Activated effector memory CD4-positive, alpha-beta T cell treated with anti-CD3 and anti-CD28 coated beads, Interleukin-2, amount 50 U/mL, for 16 hours (primary cell): Measurements from ENCODE around the gene ZBTB26.
A peak's percentile ranks its signal among the peaks of the same experiment; 100 is the strongest.

Experiments used
- DNase-seq: peaks from one replicate; pipeline ENCODE4 v3.0.0-alpha.2; 2020

ZBTB26 gene

GRCh38 chr9:122931226-122932121, at the start of gene ZBTB26:
TSS of gene ZBTB26 (minus strand) at chr9:122931512. CDS start at chr9:122919934, 11,578 bp downstream.
- peak; percentile 96 for DNase-seq

- DNase-seq: no peak
Observed at GRCh38 chr9:122978601-122979000, 47.3 kb upstream of the ZBTB26 start.

GRCh38 chr9:122975196-122975595, 43.9 kb upstream of the ZBTB26 start:
- DNase-seq: no peak

- DNase-seq: no peak
Observed at GRCh38 chr9:122961139-122961538, 29.8 kb upstream of the ZBTB26 start.

GRCh38 chr9:122955961-122956360, 24.6 kb upstream of the ZBTB26 start:
- DNase-seq: no peak

GRCh38 chr9:122954253-122954691, 23.0 kb upstream of the ZBTB26 start:
- DNase-seq: no peak

GRCh38 chr9:122951056-122951455, 19.7 kb upstream of the ZBTB26 start:
- no peak for DNase-seq

GRCh38 chr9:122950263-122950662, 19.0 kb upstream of the ZBTB26 start:
- no peak for DNase-seq

- DNase-seq: no peak
Observed at GRCh38 chr9:122949696-122950095, 18.4 kb upstream of the ZBTB26 start.

- DNase-seq: no peak
Observed at GRCh38 chr9:122948313-122948712, 17.0 kb upstream of the ZBTB26 start.

- DNase-seq: no peak
Observed at GRCh38 chr9:122946461-122947005, 15.2 kb upstream of the ZBTB26 start.

- no peak for DNase-seq
Observed at GRCh38 chr9:122944960-122945888, 13.9 kb upstream of the ZBTB26 start.

GRCh38 chr9:122941582-122942234, 10.4 kb upstream of the ZBTB26 start:
- no peak for DNase-seq

- peak; percentile 99 for DNase-seq
Observed at GRCh38 chr9:122940749-122941581, 9.7 kb upstream of the ZBTB26 start, which contains the start of gene RABGAP1. TSS of gene RABGAP1 (plus strand) at chr9:122941020. CDS start at chr9:122957060, 16,040 bp downstream.

- DNase-seq: no peak
Observed at GRCh38 chr9:122940454-122940748, 9.1 kb upstream of the ZBTB26 start.

- DNase-seq: no peak
Observed at GRCh38 chr9:122939601-122940000, 8.3 kb upstream of the ZBTB26 start.

GRCh38 chr9:122936883-122937282, 5.6 kb upstream of the ZBTB26 start:
- no peak for DNase-seq

- no peak for DNase-seq
Observed at GRCh38 chr9:122936464-122936863, 5.2 kb upstream of the ZBTB26 start.

- no peak for DNase-seq
Observed at GRCh38 chr9:122930541-122931225, 629 bp downstream of the ZBTB26 start.

GRCh38 chr9:122929796-122930354, 1.4 kb downstream of the ZBTB26 start:
- DNase-seq: no peak

- no peak for DNase-seq
Observed at GRCh38 chr9:122923947-122924346, 7.4 kb downstream of the ZBTB26 start.
